Measurements from ENCODE around the gene LRP1.

Gene LRP1

GRCh38 chr12:57127726-57128518, at the start of gene LRP1:
TSS of gene LRP1 (plus strand) at chr12:57128483. CDS start at chr12:57128965, 482 bp downstream.
- no peaks in the 10 kb centered on the region for H3K36me3 ChIP-seq (ENCODE audit: control insufficient read depth, insufficient read depth, low read length)
- H3K4me3 ChIP-seq (ENCODE audit: low read depth, low read length): peak within 1 kb of the TSS; percentile 90
- no peaks in the 10 kb centered on the region for H3K27me3 ChIP-seq (ENCODE audit: control insufficient read depth, insufficient read depth, low read length)
- TF ChIP-seq CTCF (IDR thresholded peaks at IDR 0.05): no peak
- peak within 1 kb of the TSS; percentile 98 for H3K27ac ChIP-seq
- H3K79me2 ChIP-seq: peaks cover 5% of the 10 kb centered on the region
- H3K4me1 ChIP-seq: no peaks in the 10 kb centered on the region
- peak within 1 kb of the TSS; percentile 95 for H3K9ac ChIP-seq
- H3K9me3 ChIP-seq (ENCODE audit: control insufficient read depth, low read length): no peaks in the 10 kb centered on the region
- peak within 1 kb of the TSS; percentile 100 for H3K4me2 ChIP-seq (ENCODE audit: low read length)
- H2AFZ ChIP-seq: peak within 1 kb of the TSS; percentile 100

- Histone ChIP-seq H3K27me3 (ENCODE audit: control insufficient read depth, insufficient read depth, low read length) (no peaks in the 10 kb centered on the region), H3K4me2 (ENCODE audit: low read length) (peak within 1 kb of the TSS; percentile 96), H3K36me3 (ENCODE audit: control insufficient read depth, insufficient read depth, low read length) (no peaks in the 10 kb centered on the region), H3K9ac (peak within 1 kb of the TSS; percentile 4), H3K4me1 (peaks cover 5% of the 10 kb centered on the region), H3K4me3 (ENCODE audit: low read depth, low read length) (peak within 1 kb of the TSS; percentile 73), H3K9me3 (ENCODE audit: control insufficient read depth, low read length) (no peaks in the 10 kb centered on the region), H3K27ac (peak within 1 kb of the TSS; percentile 90), H2AFZ (peak within 1 kb of the TSS; percentile 84), H3K79me2 (no peaks in the 10 kb centered on the region)
- TF ChIP-seq CTCF (IDR thresholded peaks at IDR 0.05): no peak
Observed at GRCh38 chr12:57078519-57079404, 49.5 kb upstream of the LRP1 start, which contains the start of gene NEMP1. TSS of gene NEMP1 (minus strand) at chr12:57078791. CDS start at chr12:57078745, 46 bp downstream.

- Histone ChIP-seq H3K79me2 (no peaks in the 10 kb centered on the region), H3K27ac (peak overlapping the region; percentile 90), H3K36me3 (ENCODE audit: control insufficient read depth, insufficient read depth, low read length) (no peaks in the 10 kb centered on the region), H3K4me2 (ENCODE audit: low read length) (no peak overlapping the region), H3K4me3 (ENCODE audit: low read depth, low read length) (no peak overlapping the region), H3K9me3 (ENCODE audit: control insufficient read depth, low read length) (no peaks in the 10 kb centered on the region), H3K9ac (no peak overlapping the region), H3K4me1 (peaks cover 5% of the 10 kb centered on the region), H3K27me3 (ENCODE audit: control insufficient read depth, insufficient read depth, low read length) (no peaks in the 10 kb centered on the region), H2AFZ (peak overlapping the region; percentile 84)
- TF ChIP-seq CTCF (IDR thresholded peaks at IDR 0.05): no peak
Observed at GRCh38 chr12:57079821-57080220, 48.5 kb upstream of the LRP1 start.

- Histone ChIP-seq H3K27me3 (ENCODE audit: control insufficient read depth, insufficient read depth, low read length) (no peaks in the 10 kb centered on the region), H3K4me2 (ENCODE audit: low read length) (no peak overlapping the region), H3K27ac (no peak overlapping the region), H3K4me1 (peaks cover 10% of the 10 kb centered on the region), H3K9me3 (ENCODE audit: control insufficient read depth, low read length) (no peaks in the 10 kb centered on the region), H3K79me2 (no peaks in the 10 kb centered on the region), H2AFZ (no peak overlapping the region), H3K36me3 (ENCODE audit: control insufficient read depth, insufficient read depth, low read length) (no peaks in the 10 kb centered on the region), H3K4me3 (ENCODE audit: low read depth, low read length) (no peak overlapping the region), H3K9ac (no peak overlapping the region)
- TF ChIP-seq CTCF (IDR thresholded peaks at IDR 0.05): no peak
Observed at GRCh38 chr12:57080855-57081254, 47.4 kb upstream of the LRP1 start.

All from parathyroid adenoma (tissue), 2 donors.